GM12878 (cell line): ENCODE results near the gene PPP2R2D.

Experiments
- ATF2 ChIP-seq: IDR thresholded peaks from 2 replicates; pipeline ENCODE4 v1.6.1; 2012; ENCODE audit warnings: low read length, inconsistent platforms
- CTCF ChIP-seq, 3 experiments: IDR thresholded peaks in 2 of 3; conservative IDR thresholded peaks in 1 of 3; 2 replicates each; pipeline ENCODE4 v1.5.1; 2011; ENCODE audit warnings: low read depth in 3 of 3, low read length in 3 of 3, mild to moderate bottlenecking in 3 of 3, control low read depth in 2 of 3, moderate library complexity in 2 of 3, inconsistent platforms in 1 of 3, mixed read lengths in 1 of 3; ENCODE audit not compliant: control insufficient read depth in 2 of 3, insufficient read depth in 1 of 3; ENCODE audit errors: extremely low read depth in 1 of 3
- MXI1 ChIP-seq: fragments of 150-350 bp; IDR thresholded peaks from 2 replicates; pipeline ENCODE4 v1.6.1; 2011; ENCODE audit warnings: low read depth, mild to moderate bottlenecking, inconsistent platforms, low read length, improper control_type of control experiment
- POLR2A ChIP-seq: IDR thresholded peaks from 2 replicates; pipeline ENCODE4 v1.6.1; 2011; ENCODE audit warnings: low read depth, mild to moderate bottlenecking, low read length
- POLR2AphosphoS5 ChIP-seq: IDR thresholded peaks from 2 replicates; pipeline ENCODE4 v1.6.1; 2011; ENCODE audit warnings: mild to moderate bottlenecking, low read length, inconsistent platforms
- PRDM15 ChIP-seq: fragments of 450-650 bp; formaldehyde crosslinking; IDR thresholded peaks from 2 replicates; pipeline ENCODE4 v1.4.0; 2020; ENCODE audit warnings: mild to moderate bottlenecking, moderate library complexity
- RAD21 ChIP-seq: IDR thresholded peaks from 2 replicates; pipeline ENCODE4 v1.6.1; 2011; ENCODE audit warnings: mild to moderate bottlenecking, low read depth, low read length, moderate library complexity; ENCODE audit not compliant: insufficient read depth
- SP1 ChIP-seq: IDR thresholded peaks from one replicate; pipeline ENCODE4 v1.6.1; 2011; ENCODE audit warnings: low read depth, low read length
- TAF1 ChIP-seq: IDR thresholded peaks from 2 replicates; pipeline ENCODE4 v1.6.1; 2011; ENCODE audit warnings: mild to moderate bottlenecking, low read depth, low read length, borderline replicate concordance
- TF ChIP-seq, protein P1 (sequence below): IDR thresholded peaks from 2 replicates; pipeline ENCODE4 v1.6.1; 2012; ENCODE audit warnings: mild to moderate bottlenecking, low read depth, low read length
- TF ChIP-seq, protein P2 (sequence below): fragments of 450-650 bp; conservative IDR thresholded peaks from 2 replicates; pipeline ENCODE4 v1.6.1; 2017; ENCODE audit warnings: mild to moderate bottlenecking, moderate library complexity
- TF ChIP-seq, protein P3 (sequence below): fragments of 450-650 bp; IDR thresholded peaks from 2 replicates; pipeline ENCODE4 v1.6.1; 2016; ENCODE audit warnings: mild to moderate bottlenecking

- TF ChIP-seq CTCF (IDR thresholded peaks at IDR 0.05 in 2 of 3, conservative IDR thresholded peaks at IDR 0.05 in 1 of 3; ENCODE audit: control insufficient read depth in 2 of 3, extremely low read depth in 1 of 3, insufficient read depth in 1 of 3, low read depth in 3 of 3, low read length in 3 of 3) (no peak), ATF2 (no peak), MXI1 (no peak), RAD21 (no peak), POLR2A (no peak), SP1 (no peak), TAF1 (no peak), PRDM15 (CRISPR knock-in tag) (no peak), POLR2AphosphoS5 (no peak)
- TF ChIP-seq, protein P1, sequence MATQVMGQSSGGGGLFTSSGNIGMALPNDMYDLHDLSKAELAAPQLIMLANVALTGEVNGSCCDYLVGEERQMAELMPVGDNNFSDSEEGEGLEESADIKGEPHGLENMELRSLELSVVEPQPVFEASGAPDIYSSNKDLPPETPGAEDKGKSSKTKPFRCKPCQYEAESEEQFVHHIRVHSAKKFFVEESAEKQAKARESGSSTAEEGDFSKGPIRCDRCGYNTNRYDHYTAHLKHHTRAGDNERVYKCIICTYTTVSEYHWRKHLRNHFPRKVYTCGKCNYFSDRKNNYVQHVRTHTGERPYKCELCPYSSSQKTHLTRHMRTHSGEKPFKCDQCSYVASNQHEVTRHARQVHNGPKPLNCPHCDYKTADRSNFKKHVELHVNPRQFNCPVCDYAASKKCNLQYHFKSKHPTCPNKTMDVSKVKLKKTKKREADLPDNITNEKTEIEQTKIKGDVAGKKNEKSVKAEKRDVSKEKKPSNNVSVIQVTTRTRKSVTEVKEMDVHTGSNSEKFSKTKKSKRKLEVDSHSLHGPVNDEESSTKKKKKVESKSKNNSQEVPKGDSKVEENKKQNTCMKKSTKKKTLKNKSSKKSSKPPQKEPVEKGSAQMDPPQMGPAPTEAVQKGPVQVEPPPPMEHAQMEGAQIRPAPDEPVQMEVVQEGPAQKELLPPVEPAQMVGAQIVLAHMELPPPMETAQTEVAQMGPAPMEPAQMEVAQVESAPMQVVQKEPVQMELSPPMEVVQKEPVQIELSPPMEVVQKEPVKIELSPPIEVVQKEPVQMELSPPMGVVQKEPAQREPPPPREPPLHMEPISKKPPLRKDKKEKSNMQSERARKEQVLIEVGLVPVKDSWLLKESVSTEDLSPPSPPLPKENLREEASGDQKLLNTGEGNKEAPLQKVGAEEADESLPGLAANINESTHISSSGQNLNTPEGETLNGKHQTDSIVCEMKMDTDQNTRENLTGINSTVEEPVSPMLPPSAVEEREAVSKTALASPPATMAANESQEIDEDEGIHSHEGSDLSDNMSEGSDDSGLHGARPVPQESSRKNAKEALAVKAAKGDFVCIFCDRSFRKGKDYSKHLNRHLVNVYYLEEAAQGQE: no peak
- TF ChIP-seq, protein P2, sequence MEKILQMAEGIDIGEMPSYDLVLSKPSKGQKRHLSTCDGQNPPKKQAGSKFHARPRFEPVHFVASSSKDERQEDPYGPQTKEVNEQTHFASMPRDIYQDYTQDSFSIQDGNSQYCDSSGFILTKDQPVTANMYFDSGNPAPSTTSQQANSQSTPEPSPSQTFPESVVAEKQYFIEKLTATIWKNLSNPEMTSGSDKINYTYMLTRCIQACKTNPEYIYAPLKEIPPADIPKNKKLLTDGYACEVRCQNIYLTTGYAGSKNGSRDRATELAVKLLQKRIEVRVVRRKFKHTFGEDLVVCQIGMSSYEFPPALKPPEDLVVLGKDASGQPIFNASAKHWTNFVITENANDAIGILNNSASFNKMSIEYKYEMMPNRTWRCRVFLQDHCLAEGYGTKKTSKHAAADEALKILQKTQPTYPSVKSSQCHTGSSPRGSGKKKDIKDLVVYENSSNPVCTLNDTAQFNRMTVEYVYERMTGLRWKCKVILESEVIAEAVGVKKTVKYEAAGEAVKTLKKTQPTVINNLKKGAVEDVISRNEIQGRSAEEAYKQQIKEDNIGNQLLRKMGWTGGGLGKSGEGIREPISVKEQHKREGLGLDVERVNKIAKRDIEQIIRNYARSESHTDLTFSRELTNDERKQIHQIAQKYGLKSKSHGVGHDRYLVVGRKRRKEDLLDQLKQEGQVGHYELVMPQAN: no peak
- TF ChIP-seq, protein P3, sequence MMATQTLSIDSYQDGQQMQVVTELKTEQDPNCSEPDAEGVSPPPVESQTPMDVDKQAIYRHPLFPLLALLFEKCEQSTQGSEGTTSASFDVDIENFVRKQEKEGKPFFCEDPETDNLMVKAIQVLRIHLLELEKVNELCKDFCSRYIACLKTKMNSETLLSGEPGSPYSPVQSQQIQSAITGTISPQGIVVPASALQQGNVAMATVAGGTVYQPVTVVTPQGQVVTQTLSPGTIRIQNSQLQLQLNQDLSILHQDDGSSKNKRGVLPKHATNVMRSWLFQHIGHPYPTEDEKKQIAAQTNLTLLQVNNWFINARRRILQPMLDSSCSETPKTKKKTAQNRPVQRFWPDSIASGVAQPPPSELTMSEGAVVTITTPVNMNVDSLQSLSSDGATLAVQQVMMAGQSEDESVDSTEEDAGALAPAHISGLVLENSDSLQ: no peak
Observed at GRCh38 chr10:131955591-131956340, 55.0 kb downstream of the PPP2R2D start.
